Central memory CD4-positive, alpha-beta T cell (primary cell): ENCODE results near the gene FOXP1.

Experiments
- DNase-seq: peaks from one replicate; pipeline ENCODE4 v3.0.0; 2022

Gene FOXP1

GRCh38 chr3:71132995-71133730 lies 450.4 kb downstream of the FOXP1 start:
- DNase-seq = no peak

GRCh38 chr3:71131375-71132314 lies 451.9 kb downstream of the FOXP1 start:
- DNase-seq = no peak

- peak; percentile 82 for DNase-seq
Measured at GRCh38 chr3:71130471-71131374, 452.8 kb downstream of the FOXP1 start.

- peak; percentile 53 for DNase-seq
Measured at GRCh38 chr3:71129611-71130431, 453.7 kb downstream of the FOXP1 start.

GRCh38 chr3:71128961-71129360 lies 454.6 kb downstream of the FOXP1 start:
- DNase-seq = peak; percentile 14

GRCh38 chr3:71127844-71128243 lies 455.7 kb downstream of the FOXP1 start:
- DNase-seq = no peak

- peak; percentile 49 for DNase-seq
Measured at GRCh38 chr3:71127052-71127831, 456.3 kb downstream of the FOXP1 start.

- DNase-seq = no peak
Measured at GRCh38 chr3:71125738-71126137, 457.8 kb downstream of the FOXP1 start.

- DNase-seq = no peak
Measured at GRCh38 chr3:71124048-71124447, 459.5 kb downstream of the FOXP1 start.

- no peak for DNase-seq
Measured at GRCh38 chr3:71122641-71123040, 460.9 kb downstream of the FOXP1 start.

- no peak for DNase-seq
Measured at GRCh38 chr3:71121429-71122167, 461.9 kb downstream of the FOXP1 start.

- no peak for DNase-seq
Measured at GRCh38 chr3:71120012-71120411, 463.5 kb downstream of the FOXP1 start.

GRCh38 chr3:71119171-71119570 lies 464.4 kb downstream of the FOXP1 start:
- no peak for DNase-seq

- no peak for DNase-seq
Measured at GRCh38 chr3:71118436-71118835, 465.1 kb downstream of the FOXP1 start.

- DNase-seq = no peak
Measured at GRCh38 chr3:71117572-71118247, 465.8 kb downstream of the FOXP1 start.

GRCh38 chr3:71114610-71115009 lies 468.9 kb downstream of the FOXP1 start:
- DNase-seq = no peak

- DNase-seq = no peak
Measured at GRCh38 chr3:71112576-71112975, 471.0 kb downstream of the FOXP1 start.

- DNase-seq = no peak
Measured at GRCh38 chr3:71111784-71112440, 471.6 kb downstream of the FOXP1 start.
